ENCODE results near the gene OGFRL1. TPM values are rescaled to one million over a fixed set of nuclear protein-coding genes. Genes with fewer than 3 reads are reported as not detected.

OGFRL1 gene
- total and polyA plus RNA-seq, 2 of the 13 experiments (the other 11 are each of a cell fraction or from before 2014, with no cell fraction given) = 0.26 to 0.80 TPM

GRCh38 chr6:71320041-71320440 is 31.4 kb downstream of the OGFRL1 start:
- ATAC-seq (no peak), FAIRE-seq (no peak), DNase-seq (ENCODE audit: low spot score) (no peak)
- ChIA-PET CTCF (ENCODE audit: low intra/inter-chr PET ratio, low total read pairs) (no interaction called here), POLR2A (no interaction called here)
- H4K20me1 ChIP-seq (ENCODE audit: insufficient read depth, low read length) = no peaks in the 10 kb centered on the region
- no peaks in the 10 kb centered on the region for H3K27me3 ChIP-seq (ENCODE audit: control insufficient read depth in 1 of 2, insufficient read depth in 2 of 2, low read length in 2 of 2)
- H2AFZ ChIP-seq (ENCODE audit: low read length) = no peak overlapping the region
- WGBS (ENCODE audit: low lambda C conversion rate) = 2% methylated on average over 2 of the region's 2 CpGs
- H3K4me2 ChIP-seq (ENCODE audit: low read depth, low read length) = no peak overlapping the region
- H3K9me3 ChIP-seq (ENCODE audit: low read length) = no peaks in the 10 kb centered on the region
- no peak overlapping the region for H3K4me3 ChIP-seq (replicated peaks in 1 of 3; ENCODE audit: insufficient read depth in 1 of 3, low read depth in 2 of 3, low read length in 3 of 3)
- intact Hi-C loops (cut with micrococcal nuclease; ENCODE audit: unreplicated experiment) (no loop called here), in situ Hi-C loops (cut with HindIII; ENCODE audit: extremely low pct_ligation_motif_present, low pct_unique_long_range_greater_than_20kb) (no loop called here)
- no TSS peak for BruUV-seq (replicated peaks)
- H3K4me1 ChIP-seq (ENCODE audit: insufficient read depth, low read length) = no peaks in the 10 kb centered on the region
- no peak overlapping the region for H3K9ac ChIP-seq (ENCODE audit: insufficient read depth, low read depth, low read length)
- TF ChIP-seq ATRX (CRISPR knock-in tag; IDR thresholded peaks at IDR 0.05; ENCODE audit: borderline replicate concordance) (no peak), ZNF24 (IDR thresholded peaks at IDR 0.05) (no peak), KDM3A (CRISPR knock-in tag; IDR thresholded peaks at IDR 0.05; ENCODE audit: low read depth) (no peak), ZNF230 (CRISPR knock-in tag; IDR thresholded peaks at IDR 0.05) (no peak), XRCC5 (optimal IDR thresholded peaks at IDR 0.05; ENCODE audit: low read length) (no peak), HNRNPLL (IDR thresholded peaks at IDR 0.05; ENCODE audit: low read depth, low read length, poor library complexity, severe bottlenecking) (no peak), SSRP1 (CRISPR knock-in tag; IDR thresholded peaks at IDR 0.05) (no peak), FOXA1 (IDR thresholded peaks at IDR 0.05) (no peak), FOXA1 (CRISPR knock-in tag; IDR thresholded peaks at IDR 0.05) (no peak), MEF2D (CRISPR knock-in tag; IDR thresholded peaks at IDR 0.05) (no peak), ZNF784 (CRISPR knock-in tag; IDR thresholded peaks at IDR 0.05; ENCODE audit: borderline replicate concordance) (no peak), KMT2A (CRISPR knock-in tag; IDR thresholded peaks at IDR 0.05) (no peak), BRCA1 (CRISPR knock-in tag; IDR thresholded peaks at IDR 0.05) (no peak), MIER3 (CRISPR knock-in tag; IDR thresholded peaks at IDR 0.05; ENCODE audit: borderline replicate concordance) (no peak), ZNF263 (CRISPR knock-in tag; IDR thresholded peaks at IDR 0.05) (no peak)
- H3K27ac ChIP-seq (ENCODE audit: extremely low read length, insufficient read depth, low read length) = no peak overlapping the region
- H3K79me2 ChIP-seq (ENCODE audit: insufficient read depth, low read length) = no peaks in the 10 kb centered on the region
- H3K36me3 ChIP-seq (replicated peaks in 1 of 2; ENCODE audit: control insufficient read depth in 1 of 2, insufficient read depth in 2 of 2, low read length in 2 of 2) = no peaks in the 10 kb centered on the region

Data from HepG2 (cell line).